BLaER1 (cell line): Measurements from ENCODE around the gene PPP1R1C.

ENCODE experiments used
- H3K27ac ChIP-seq: shearing (Covaris generic); formaldehyde crosslinking; 2 replicates; pipeline ENCODE4 v1.8.1; 2022
- H3K27me3 ChIP-seq: shearing (Covaris generic); formaldehyde crosslinking; 2 replicates; pipeline ENCODE4 v1.8.1; 2022
- H3K36me3 ChIP-seq: shearing (Covaris generic); formaldehyde crosslinking; 2 replicates; pipeline ENCODE4 v1.8.1; 2022
- H3K4me1 ChIP-seq: shearing (Covaris generic); formaldehyde crosslinking; 2 replicates; pipeline ENCODE4 v1.8.1; 2022
- H3K4me2 ChIP-seq: shearing (Covaris generic); formaldehyde crosslinking; 2 replicates; pipeline ENCODE4 v1.8.1; 2022
- H3K4me3 ChIP-seq: shearing (Covaris generic); formaldehyde crosslinking; 2 replicates; pipeline ENCODE4 v1.8.1; 2022
- H3K9ac ChIP-seq: shearing (Covaris generic); formaldehyde crosslinking; 2 replicates; pipeline ENCODE4 v1.8.1; 2022
- H3K9me3 ChIP-seq: shearing (Covaris generic); formaldehyde crosslinking; 2 replicates; pipeline ENCODE4 v1.8.1; 2022
- H4K20me1 ChIP-seq: shearing (Covaris generic); formaldehyde crosslinking; 2 replicates; pipeline ENCODE4 v1.8.1; 2022
- Cebpa-rat ChIP-seq: shearing (Covaris generic); IDR thresholded peaks from 2 replicates; pipeline ENCODE4 v1.8.1; 2022

The PPP1R1C gene

GRCh38 chr2:182097571-182098164 is 112.0 kb downstream of the PPP1R1C start:
- no peaks in the 10 kb centered on the region for H3K9me3 ChIP-seq
- no peak overlapping the region for H3K9ac ChIP-seq
- H3K4me3 ChIP-seq, result no peak overlapping the region
- no peak overlapping the region for H3K4me2 ChIP-seq
- H3K27ac ChIP-seq, result no peak overlapping the region
- H3K27me3 ChIP-seq, result no peaks in the 10 kb centered on the region
- H4K20me1 ChIP-seq, result no peaks in the 10 kb centered on the region
- TF ChIP-seq Cebpa-rat, result no peak
- no peaks in the 10 kb centered on the region for H3K36me3 ChIP-seq
- H3K4me1 ChIP-seq, result no peaks in the 10 kb centered on the region

GRCh38 chr2:182098648-182099047 is 113.0 kb downstream of the PPP1R1C start:
- no peak overlapping the region for H3K4me2 ChIP-seq
- no peak overlapping the region for H3K4me3 ChIP-seq
- H3K27me3 ChIP-seq, result no peaks in the 10 kb centered on the region
- TF ChIP-seq Cebpa-rat, result no peak
- no peaks in the 10 kb centered on the region for H4K20me1 ChIP-seq
- no peaks in the 10 kb centered on the region for H3K4me1 ChIP-seq
- no peaks in the 10 kb centered on the region for H3K9me3 ChIP-seq
- H3K36me3 ChIP-seq, result no peaks in the 10 kb centered on the region
- no peak overlapping the region for H3K9ac ChIP-seq
- no peak overlapping the region for H3K27ac ChIP-seq

DNA sequence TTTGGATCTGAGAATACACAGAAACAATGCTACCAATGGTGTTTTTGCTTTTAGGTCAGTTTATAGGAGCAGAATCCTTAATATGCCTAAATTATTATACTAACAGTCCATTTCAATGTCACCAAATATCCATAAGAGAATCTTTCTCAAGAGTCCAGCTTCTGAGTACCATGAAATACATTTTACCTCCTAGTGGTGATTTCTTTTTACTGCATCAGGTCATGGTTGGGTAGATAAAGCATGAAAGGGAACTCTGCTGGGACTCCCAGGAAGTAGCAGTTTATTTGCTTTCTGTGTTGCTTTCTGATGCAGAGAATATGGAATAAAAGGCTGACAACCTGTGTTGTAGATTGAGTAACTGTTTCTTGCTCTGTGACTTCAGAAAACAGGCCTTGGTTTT is 115.6 kb downstream of the PPP1R1C start:
- no peaks in the 10 kb centered on the region for H3K9me3 ChIP-seq
- no peak overlapping the region for H3K9ac ChIP-seq
- H4K20me1 ChIP-seq, result no peaks in the 10 kb centered on the region
- no peaks in the 10 kb centered on the region for H3K27me3 ChIP-seq
- no peaks in the 10 kb centered on the region for H3K4me1 ChIP-seq
- H3K4me3 ChIP-seq, result no peak overlapping the region
- no peaks in the 10 kb centered on the region for H3K36me3 ChIP-seq
- TF ChIP-seq Cebpa-rat, result no peak
- no peak overlapping the region for H3K4me2 ChIP-seq
- H3K27ac ChIP-seq, result no peak overlapping the region

DNA sequence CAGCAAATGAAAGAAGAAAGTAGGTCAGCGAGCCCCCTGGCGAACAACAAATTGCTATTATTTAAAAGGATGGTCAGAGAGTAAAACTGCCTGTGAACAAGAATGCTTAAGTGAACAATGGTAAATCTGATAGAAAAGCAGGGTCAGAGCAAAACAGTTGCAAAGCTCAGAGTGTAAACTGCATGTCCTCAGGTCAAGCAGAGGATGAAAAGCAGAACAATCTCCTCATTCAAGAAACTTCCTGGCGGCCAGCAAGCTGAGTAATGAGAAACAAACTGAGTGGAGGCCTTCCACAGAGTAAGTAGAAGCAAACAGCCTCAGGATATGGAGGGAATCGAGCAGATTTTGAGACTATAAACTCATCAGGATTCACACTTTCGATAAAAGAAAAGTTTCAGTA is 117.9 kb downstream of the PPP1R1C start:
- Histone ChIP-seq H3K9me3 (no peaks in the 10 kb centered on the region), H3K9ac (no peak overlapping the region), H3K27ac (no peak overlapping the region), H3K36me3 (no peaks in the 10 kb centered on the region), H3K27me3 (no peaks in the 10 kb centered on the region), H4K20me1 (no peaks in the 10 kb centered on the region), H3K4me3 (no peak overlapping the region), H3K4me1 (no peaks in the 10 kb centered on the region), H3K4me2 (no peak overlapping the region)
- no peak for TF ChIP-seq Cebpa-rat

GRCh38 chr2:182110347-182110746 is 124.7 kb downstream of the PPP1R1C start:
- H4K20me1 ChIP-seq, result no peaks in the 10 kb centered on the region
- H3K27ac ChIP-seq, result no peak overlapping the region
- no peak for TF ChIP-seq Cebpa-rat
- no peaks in the 10 kb centered on the region for H3K9me3 ChIP-seq
- no peak overlapping the region for H3K4me3 ChIP-seq
- no peak overlapping the region for H3K9ac ChIP-seq
- H3K36me3 ChIP-seq, result no peaks in the 10 kb centered on the region
- H3K27me3 ChIP-seq, result no peaks in the 10 kb centered on the region
- no peaks in the 10 kb centered on the region for H3K4me1 ChIP-seq
- no peak overlapping the region for H3K4me2 ChIP-seq

DNA sequence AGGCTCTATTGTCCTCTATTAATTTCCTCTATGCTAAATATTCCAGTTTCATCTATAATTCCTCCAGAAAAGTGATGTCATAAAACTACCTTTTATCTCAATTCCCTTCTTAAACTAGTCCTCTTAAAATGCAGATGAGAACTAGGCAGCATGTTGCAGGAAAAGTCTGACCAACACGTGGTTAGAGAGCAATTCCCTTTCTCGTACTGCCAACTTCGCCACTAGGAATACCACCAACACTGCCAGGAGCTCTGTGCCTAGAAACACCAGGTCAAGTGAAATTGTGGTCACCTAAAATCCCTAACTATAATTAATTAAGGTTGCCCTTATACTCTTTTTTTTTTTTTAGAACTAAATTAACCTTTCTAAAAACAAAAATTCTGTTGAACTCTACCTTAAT is 127.7 kb downstream of the PPP1R1C start:
- Histone ChIP-seq H3K27ac (no peak overlapping the region), H4K20me1 (no peaks in the 10 kb centered on the region), H3K9ac (no peak overlapping the region), H3K27me3 (no peaks in the 10 kb centered on the region), H3K36me3 (no peaks in the 10 kb centered on the region), H3K4me2 (no peak overlapping the region), H3K9me3 (no peaks in the 10 kb centered on the region), H3K4me3 (no peak overlapping the region), H3K4me1 (no peaks in the 10 kb centered on the region)
- no peak for TF ChIP-seq Cebpa-rat

GRCh38 chr2:182115258-182115657 is 129.6 kb downstream of the PPP1R1C start:
- no peak overlapping the region for H3K4me2 ChIP-seq
- H3K4me3 ChIP-seq, result no peak overlapping the region
- no peak for TF ChIP-seq Cebpa-rat

DNA sequence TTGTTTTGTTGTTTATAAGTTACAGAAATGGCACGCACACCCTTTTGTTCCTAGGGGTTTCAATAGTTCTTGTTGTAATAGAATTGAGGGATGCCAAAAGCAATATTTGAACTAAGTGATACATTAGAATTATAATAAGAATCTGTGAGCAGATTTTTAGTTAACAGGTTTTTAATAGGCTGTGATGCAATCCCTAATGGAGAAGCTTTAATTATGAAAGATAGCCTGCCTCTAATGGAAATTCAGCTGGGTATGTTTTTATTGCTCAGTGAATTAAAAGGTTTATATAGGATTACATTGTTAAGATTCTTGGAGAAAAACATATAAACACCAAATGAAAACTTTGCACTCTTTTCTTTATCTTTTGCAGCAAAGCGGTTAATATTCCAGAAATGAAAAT is 131.1 kb downstream of the PPP1R1C start:
- no peaks in the 10 kb centered on the region for H3K27me3 ChIP-seq
- H3K9me3 ChIP-seq, result no peaks in the 10 kb centered on the region
- no peaks in the 10 kb centered on the region for H3K4me1 ChIP-seq
- no peak overlapping the region for H3K9ac ChIP-seq
- H3K4me3 ChIP-seq, result no peak overlapping the region
- no peak overlapping the region for H3K4me2 ChIP-seq
- no peaks in the 10 kb centered on the region for H4K20me1 ChIP-seq
- H3K36me3 ChIP-seq, result no peaks in the 10 kb centered on the region
- no peak overlapping the region for H3K27ac ChIP-seq
- TF ChIP-seq Cebpa-rat, result no peak; the same call in 1 of the 2 replicates

More at GRCh38 chr2:182115258-182115657, 129.6 kb downstream of the PPP1R1C start:
- Histone ChIP-seq H3K9me3 (no peaks in the 10 kb centered on the region), H3K36me3 (no peaks in the 10 kb centered on the region), H3K9ac (no peak overlapping the region), H3K27ac (no peak overlapping the region), H3K27me3 (no peaks in the 10 kb centered on the region), H3K4me1 (no peaks in the 10 kb centered on the region), H4K20me1 (no peaks in the 10 kb centered on the region)

- Histone ChIP-seq H3K9me3 (no peaks in the 10 kb centered on the region), H3K27me3 (no peaks in the 10 kb centered on the region), H3K36me3 (no peaks in the 10 kb centered on the region), H4K20me1 (no peaks in the 10 kb centered on the region), H3K27ac (no peak overlapping the region), H3K4me3 (no peak overlapping the region), H3K9ac (no peak overlapping the region), H3K4me1 (no peaks in the 10 kb centered on the region), H3K4me2 (no peak overlapping the region)
- TF ChIP-seq Cebpa-rat, result no peak
Measured at GRCh38 chr2:182117196-182117595, 131.5 kb downstream of the PPP1R1C start.

DNA sequence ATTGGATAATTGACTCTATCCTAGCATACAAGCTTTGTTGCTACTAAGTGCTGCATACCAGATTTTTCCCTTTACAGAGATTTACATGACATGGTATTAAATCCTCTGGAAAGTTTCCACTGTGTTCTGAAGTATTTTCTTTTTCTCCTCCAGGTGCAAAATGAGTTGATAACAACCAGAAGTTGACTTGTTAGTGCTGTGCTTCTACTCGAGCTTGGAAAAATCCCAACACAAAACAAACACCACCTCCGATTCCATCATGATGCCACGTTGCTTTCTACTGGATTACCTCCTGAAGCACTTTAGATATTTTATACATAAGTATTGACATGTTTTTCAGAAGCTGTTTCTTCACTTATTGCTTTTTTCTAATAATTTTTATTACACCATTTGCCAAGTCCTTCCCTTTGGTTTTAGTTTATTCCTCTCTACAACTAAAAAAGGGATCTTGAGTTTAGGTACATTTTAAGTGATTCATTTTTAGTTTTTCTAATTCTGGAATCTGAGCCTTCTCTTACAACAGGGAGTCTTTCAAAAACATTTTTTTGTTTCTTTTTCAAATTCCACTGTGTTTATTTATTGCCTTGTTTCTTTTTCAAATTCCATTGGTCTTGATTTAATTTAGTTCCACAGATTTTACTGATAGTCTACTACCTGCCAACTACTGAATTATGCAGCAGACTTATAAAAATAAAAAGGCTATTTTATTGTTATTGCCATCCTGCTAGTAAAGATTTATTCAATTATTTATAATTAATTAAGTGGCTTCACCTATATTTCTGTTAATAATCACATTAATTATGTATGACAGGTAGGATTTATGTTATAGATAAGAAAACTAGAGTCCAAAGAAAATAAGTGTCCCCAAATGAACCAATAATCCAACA is 143.4 kb downstream of the PPP1R1C start:
- no peaks in the 10 kb centered on the region for H3K27me3 ChIP-seq
- no peaks in the 10 kb centered on the region for H4K20me1 ChIP-seq
- H3K4me3 ChIP-seq, result no peak overlapping the region
- no peaks in the 10 kb centered on the region for H3K4me1 ChIP-seq
- H3K9me3 ChIP-seq, result no peaks in the 10 kb centered on the region
- no peak for TF ChIP-seq Cebpa-rat
- no peak overlapping the region for H3K4me2 ChIP-seq
- no peak overlapping the region for H3K27ac ChIP-seq
- H3K9ac ChIP-seq, result no peak overlapping the region
- H3K36me3 ChIP-seq, result no peaks in the 10 kb centered on the region
